Adrenal gland (tissue), 5 donors: ENCODE data around the gene CXXC4.

Experiments used
- CTCF ChIP-seq, 6 experiments: fragments of 450-650 bp in 4 of 6; fragments of 200-600 bp in 2 of 6; sonication (generic) in 1 of 6; IDR thresholded peaks; 1 replicate in 5 of 6; 2 replicates in 1 of 6; pipeline versions ENCODE4 v1.5.1 to v1.8.0; 2016 to 2021; ENCODE audit warnings: antibody characterized with exemption in 6 of 6, mild to moderate bottlenecking in 2 of 6, moderate library complexity in 1 of 6
- POLR2A ChIP-seq, 2 donors: fragments of 450-650 bp; IDR thresholded peaks; one replicate each; pipeline ENCODE4 v1.6.1; 2017; ENCODE audit warnings: antibody characterized with exemption in 2 of 2, mild to moderate bottlenecking in 2 of 2, moderate library complexity in 1 of 2
- donor health status: DM: no; HTN: no; CAD: no.

GRCh38 chr4:104502471-104502870 lies 7.8 kb upstream of the CXXC4 start:
- no peak for TF ChIP-seq CTCF (IDR thresholded peaks at IDR 0.05)
- TF ChIP-seq POLR2A (IDR thresholded peaks at IDR 0.05): no peak
